Pulmonary artery endothelial cell (primary cell): ENCODE results near the gene KIAA0930. TPM values are rescaled to one million over a fixed set of nuclear protein-coding genes. Genes with fewer than 3 reads are reported as not detected.

ENCODE experiments used
- DNase-seq: peaks from one replicate; pipeline ENCODE4 v3.0.0-alpha.2; 2011; ENCODE audit warnings: low read depth, low spot score
- total RNA-seq: library from RNA; depleted of rRNA; stranded (reverse); fragments of >200 nt; gene quantifications from 2 replicates; pipeline ENCODE4 v1.2.3, GENCODE V29; 2014

The KIAA0930 gene
- total RNA-seq, 1 donor from 2014 or later, result 43.4 TPM

GRCh38 chr22:45217806-45218205 is 22.9 kb downstream of the KIAA0930 start:
- DNase-seq, result no peak

DNA sequence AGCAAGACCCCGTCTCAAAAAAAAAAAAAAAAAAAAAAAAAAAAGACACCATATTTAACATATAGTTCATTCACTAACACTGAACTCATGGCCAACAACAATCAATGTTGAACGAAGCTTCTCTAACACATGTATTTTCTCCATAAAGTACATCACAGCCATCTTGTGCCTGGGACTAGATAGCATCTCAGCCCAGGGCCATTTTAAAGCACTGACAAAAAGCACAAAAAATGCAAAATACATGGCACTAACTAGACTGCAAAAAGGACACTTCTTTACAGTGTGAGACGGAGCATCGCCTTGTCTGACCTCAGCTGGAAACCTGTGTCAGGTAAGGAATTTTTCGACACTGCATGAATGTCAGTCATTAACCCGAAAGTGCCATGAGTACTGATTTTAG is 23.3 kb downstream of the KIAA0930 start:
- DNase-seq, result no peak

GRCh38 chr22:45216133-45217003 is 24.3 kb downstream of the KIAA0930 start:
- no peak for DNase-seq

- DNase-seq, result no peak
Observed at GRCh38 chr22:45212992-45213751, 27.5 kb downstream of the KIAA0930 start.

DNA sequence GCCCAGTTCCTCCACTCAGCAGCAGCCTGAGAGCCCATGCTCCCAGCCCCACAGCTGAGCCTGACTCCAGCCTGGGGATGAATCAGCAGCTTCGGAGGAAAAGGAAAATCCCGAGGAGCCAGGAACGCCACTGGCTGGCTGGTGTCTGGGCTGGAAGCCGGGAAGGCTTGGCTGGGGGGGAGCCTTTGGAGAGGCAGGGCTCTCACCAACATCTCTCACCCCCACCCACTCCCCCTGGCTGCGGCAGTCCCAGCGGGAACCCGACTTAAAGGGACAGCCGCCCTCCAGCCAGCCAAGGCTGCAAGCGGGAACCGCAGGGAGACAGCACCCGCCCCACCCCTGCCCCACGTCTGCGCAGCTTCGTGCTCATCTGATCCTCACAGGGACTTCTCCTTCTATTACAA is 28.4 kb downstream of the KIAA0930 start:
- DNase-seq, result peak; percentile 76

- no peak for DNase-seq
Observed at GRCh38 chr22:45211848-45212247, 28.8 kb downstream of the KIAA0930 start.

GRCh38 chr22:45211435-45211834 is 29.3 kb downstream of the KIAA0930 start:
- DNase-seq, result no peak

- DNase-seq, result no peak
Observed at GRCh38 chr22:45210991-45211390, 29.7 kb downstream of the KIAA0930 start.

DNA sequence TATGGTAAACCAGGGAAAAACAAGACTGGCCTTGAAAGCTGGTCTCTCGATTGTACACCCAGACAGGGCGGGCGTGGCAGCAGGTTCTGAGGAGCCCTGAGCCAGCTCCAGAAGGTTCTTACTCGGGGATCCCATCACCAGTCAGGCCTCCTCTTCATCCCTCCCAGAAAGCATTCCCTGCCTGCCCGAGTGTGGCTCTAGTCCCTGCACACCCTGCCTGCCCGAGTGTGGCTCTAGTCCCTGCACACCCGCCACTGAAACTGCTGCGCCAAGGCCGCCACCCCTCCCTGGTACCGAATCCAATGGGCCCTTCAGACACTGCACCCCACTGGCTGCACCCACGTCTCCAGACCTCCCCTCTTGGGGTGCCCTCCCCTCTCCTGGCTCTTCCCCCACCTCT is 30.1 kb downstream of the KIAA0930 start:
- no peak for DNase-seq

- no peak for DNase-seq
Observed at GRCh38 chr22:45210174-45210573, 30.5 kb downstream of the KIAA0930 start.

DNA sequence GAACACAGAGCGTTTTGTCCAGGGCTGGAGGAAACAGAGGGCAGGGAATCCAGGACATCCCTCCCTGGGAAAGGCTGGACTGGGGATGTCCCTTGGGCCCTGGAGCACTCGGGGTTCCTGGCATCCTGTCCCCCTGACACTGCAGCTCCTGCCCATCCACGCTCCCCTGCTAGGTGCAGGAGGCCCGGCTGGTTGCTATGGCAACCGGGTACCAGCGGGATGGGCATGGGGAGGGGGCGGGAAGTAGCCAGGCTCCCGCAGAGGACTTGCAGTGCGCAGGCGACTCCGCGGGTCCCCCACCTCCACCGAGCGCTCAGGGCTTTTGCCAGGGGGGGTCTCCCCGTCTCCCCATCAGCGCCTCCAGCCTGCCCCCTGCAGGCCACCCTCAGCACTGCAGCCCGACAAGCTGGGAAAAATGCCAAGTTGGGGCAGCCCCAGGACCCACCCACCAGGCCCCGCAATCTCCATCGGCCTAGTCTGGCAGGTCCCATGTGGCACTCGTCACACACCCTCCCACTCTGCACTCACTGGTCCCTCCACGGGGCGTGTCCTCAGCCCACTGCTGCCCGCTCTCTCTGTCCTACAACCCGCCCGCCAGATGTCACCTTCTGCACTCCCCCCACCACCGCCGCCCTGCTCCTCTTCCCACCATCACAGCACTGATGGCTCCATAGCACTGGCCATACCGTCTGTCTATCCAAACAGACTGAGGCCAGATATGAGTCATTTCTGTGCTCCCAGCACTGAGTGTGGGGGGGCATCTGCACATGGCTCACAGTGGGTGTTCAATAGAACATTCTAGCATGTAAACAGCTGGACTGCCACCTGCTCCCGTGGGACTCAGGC is 31.5 kb downstream of the KIAA0930 start:
- DNase-seq, result no peak

DNA sequence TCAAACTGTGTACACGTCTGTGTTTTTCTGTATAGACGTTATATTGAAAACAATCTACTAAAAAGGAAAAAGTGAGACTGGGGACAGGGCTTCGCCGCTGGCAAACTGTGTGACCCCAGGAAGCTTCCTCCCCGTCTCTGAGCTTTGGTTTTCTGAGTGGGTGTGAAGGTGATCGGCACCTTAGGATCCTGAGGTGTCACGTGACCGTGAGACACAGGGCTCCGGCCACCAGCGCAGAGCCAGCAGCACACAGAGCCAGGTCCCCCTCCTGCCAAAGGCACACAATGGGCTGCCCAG is 32.0 kb downstream of the KIAA0930 start:
- DNase-seq, result no peak

DNA sequence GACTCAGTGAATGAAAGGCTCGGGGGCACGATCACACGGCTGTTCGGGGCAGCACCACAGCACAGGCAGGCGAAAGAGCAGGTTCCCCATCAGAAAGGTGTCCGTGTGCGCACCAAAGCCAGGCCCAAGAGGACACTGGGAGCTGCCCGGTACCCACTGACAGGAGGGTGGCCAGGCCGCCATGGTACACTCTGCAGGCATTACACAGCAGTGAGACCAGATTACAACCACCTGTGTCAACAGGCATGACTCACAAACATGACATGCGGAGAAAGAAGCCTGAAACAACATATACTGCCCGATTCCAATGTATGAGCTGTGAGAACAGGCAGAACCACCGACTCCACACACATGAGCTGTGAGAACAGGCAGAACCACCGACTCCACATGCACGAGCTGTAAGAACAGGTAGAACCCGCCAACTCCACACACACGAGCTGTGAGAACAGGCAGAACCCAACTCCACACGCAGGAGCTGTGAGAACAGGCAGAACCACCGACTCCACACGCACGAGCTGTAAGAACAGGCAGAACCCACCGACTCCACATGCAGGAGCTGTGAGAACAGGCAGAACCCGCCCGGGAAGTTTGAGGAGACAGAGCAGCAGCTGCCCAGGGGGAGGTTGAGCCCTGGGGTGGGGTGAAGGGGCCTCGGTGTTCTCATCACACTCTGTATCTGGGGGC is 32.6 kb downstream of the KIAA0930 start:
- no peak for DNase-seq

DNA sequence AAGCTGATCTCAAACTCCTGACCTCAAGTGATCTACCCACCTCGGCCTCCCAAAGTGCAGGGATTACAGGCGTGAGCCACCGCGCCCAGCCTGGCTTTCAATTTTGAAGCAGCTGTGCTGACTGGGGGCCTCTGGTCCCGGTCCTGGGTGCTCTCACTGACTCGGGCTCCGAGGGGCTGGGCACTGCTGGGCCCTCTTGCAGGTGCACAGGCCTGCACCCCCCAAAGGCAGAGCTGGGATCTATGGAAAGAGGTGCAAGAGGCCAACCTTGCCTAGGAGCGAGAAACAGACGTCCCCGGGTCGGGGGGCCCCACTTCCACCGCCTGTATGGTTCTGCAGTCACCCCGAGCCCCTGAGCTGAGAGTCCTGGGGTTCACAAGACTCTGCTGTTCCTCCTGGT is 33.2 kb downstream of the KIAA0930 start:
- no peak for DNase-seq

- DNase-seq, result no peak
Observed at GRCh38 chr22:45206233-45206632, 34.5 kb downstream of the KIAA0930 start.

DNA sequence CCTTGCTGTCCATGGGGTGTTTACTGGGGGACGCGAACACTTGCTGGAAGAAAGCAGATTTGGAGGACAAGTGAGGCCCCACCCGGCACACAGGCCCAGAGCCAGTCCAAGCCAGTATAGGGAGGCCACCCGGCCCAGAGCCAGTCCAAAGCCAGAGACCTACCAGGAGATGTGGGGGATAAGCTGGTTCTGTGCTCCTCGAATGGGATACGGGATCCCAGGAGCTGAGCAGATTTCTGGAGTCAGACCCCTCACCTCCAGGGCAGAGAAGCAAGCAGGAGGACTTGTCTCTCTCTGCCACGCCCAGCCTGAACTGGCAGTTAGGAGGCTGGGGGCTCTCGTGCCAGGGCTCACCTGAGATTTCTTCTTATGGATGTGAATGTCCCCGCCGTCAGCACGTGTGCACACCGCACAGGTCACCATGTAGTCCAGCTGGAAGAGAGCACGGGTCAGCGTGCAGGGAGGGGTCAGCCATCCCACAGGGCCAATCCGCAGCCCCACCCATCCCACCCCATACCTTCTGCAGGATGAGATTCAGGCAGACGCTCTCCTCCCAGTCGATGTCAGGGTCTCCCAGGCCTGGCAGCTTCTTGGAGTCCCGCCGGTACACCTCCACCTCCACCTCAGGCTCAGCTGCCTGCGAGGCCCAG is 35.3 kb downstream of the KIAA0930 start:
- DNase-seq, result no peak

DNA sequence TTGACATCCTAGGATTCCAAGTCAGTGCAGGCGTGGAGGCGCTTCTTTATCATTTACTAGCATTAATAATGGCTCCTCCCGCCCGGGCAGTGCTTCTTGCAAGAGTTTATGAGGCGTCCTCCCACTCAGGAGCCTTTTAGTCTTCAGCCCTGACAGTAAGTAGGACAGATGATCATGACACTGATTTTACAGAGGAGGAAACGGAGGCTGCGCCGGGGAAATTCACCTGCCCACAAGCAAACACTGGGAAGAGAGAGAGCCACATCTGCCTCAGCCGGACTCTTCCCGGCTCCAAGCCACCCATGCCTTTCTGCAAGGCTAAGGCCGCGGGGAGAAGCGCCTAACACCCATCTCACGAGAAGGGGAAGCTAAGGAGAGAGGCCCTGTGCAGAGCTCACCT is 35.9 kb downstream of the KIAA0930 start:
- no peak for DNase-seq

DNA sequence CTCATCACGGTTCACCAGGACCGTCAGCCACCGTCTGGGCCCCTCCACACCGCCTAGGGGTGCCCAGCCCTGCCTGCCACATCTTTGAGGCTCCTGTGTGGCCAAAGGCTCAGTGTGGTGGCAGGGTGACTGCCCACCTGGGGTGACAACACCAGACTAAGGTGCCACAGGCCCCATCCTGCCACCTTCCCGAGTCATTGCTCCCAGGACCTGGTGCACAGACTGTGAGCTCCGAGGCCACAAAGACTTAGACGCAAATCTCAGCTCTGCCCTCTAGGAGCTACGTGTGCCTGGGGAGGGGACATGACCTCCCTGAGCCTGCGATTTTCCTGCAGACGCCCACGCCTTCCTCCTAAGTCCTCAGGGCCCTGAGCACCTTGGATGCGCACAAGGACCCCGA is 36.5 kb downstream of the KIAA0930 start:
- no peak for DNase-seq

GRCh38 chr22:45203150-45203951 is 37.3 kb downstream of the KIAA0930 start:
- DNase-seq, result no peak
